HepG2 (cell line): ENCODE results near the gene SSBP4. TPM values are rescaled to one million over a fixed set of nuclear protein-coding genes. Genes with fewer than 3 reads are reported as not detected.

Experiments used
- ATF2 ChIP-seq: sonication (generic); formaldehyde crosslinking; IDR thresholded peaks from 2 replicates; pipeline ENCODE4 v1.4.0; 2020; ENCODE audit warnings: missing genetic modification reagents
- CREB3 ChIP-seq: sonication (generic); formaldehyde crosslinking; IDR thresholded peaks from 2 replicates; pipeline ENCODE4 v1.5.0; 2020; ENCODE audit warnings: missing genetic modification reagents
- KDM4B ChIP-seq: sonication (generic); formaldehyde crosslinking; IDR thresholded peaks from 2 replicates; pipeline ENCODE4 v1.4.0; 2020; ENCODE audit warnings: missing genetic modification reagents
- KLF15 ChIP-seq: sonication (generic); formaldehyde crosslinking; IDR thresholded peaks from 2 replicates; pipeline ENCODE4 v1.8.1; 2023; ENCODE audit warnings: borderline replicate concordance, mild to moderate bottlenecking, inconsistent platforms, missing genetic modification reagents, mixed read lengths
- MLX ChIP-seq: IDR thresholded peaks from 2 replicates; pipeline ENCODE4 v1.6.1; 2016
- MXD1 ChIP-seq: sonication (generic); formaldehyde crosslinking; IDR thresholded peaks from 2 replicates; pipeline ENCODE4 v1.4.0; 2020; ENCODE audit warnings: mild to moderate bottlenecking, missing genetic modification reagents
- PBX2 ChIP-seq: IDR thresholded peaks from 2 replicates; pipeline ENCODE4 v1.6.1; 2016; ENCODE audit warnings: control low read depth
- RBM22 ChIP-seq: fragments of 200-400 bp; formaldehyde crosslinking; optimal IDR thresholded peaks from 2 replicates; pipeline ENCODE3; 2017; ENCODE audit warnings: mild to moderate bottlenecking, low read length, moderate library complexity
- TEF ChIP-seq: sonication (generic); formaldehyde crosslinking; IDR thresholded peaks from 2 replicates; pipeline ENCODE4 v1.5.0; 2020; ENCODE audit warnings: missing genetic modification reagents
- TFE3 ChIP-seq: IDR thresholded peaks from 2 replicates; pipeline ENCODE4 v1.6.1; 2016
- ZBTB34 ChIP-seq: sonication (generic); formaldehyde crosslinking; IDR thresholded peaks from 2 replicates; pipeline ENCODE4 v1.8.0; 2022; ENCODE audit warnings: mild to moderate bottlenecking, missing genetic modification reagents
- ZBTB44 ChIP-seq: sonication (generic); formaldehyde crosslinking; IDR thresholded peaks from 2 replicates; pipeline ENCODE4 v1.4.0; 2020; ENCODE audit warnings: missing genetic modification reagents
- ZFP90 ChIP-seq: sonication (generic); formaldehyde crosslinking; IDR thresholded peaks from 2 replicates; pipeline ENCODE4 v1.8.0; 2022; ENCODE audit warnings: missing genetic modification reagents, mild to moderate bottlenecking, inconsistent platforms, borderline replicate concordance
- ZNF598 ChIP-seq: sonication (generic); formaldehyde crosslinking; IDR thresholded peaks from 2 replicates; pipeline ENCODE4 v1.5.1; 2020; ENCODE audit warnings: mild to moderate bottlenecking, missing genetic modification reagents, borderline replicate concordance
- ZNF614 ChIP-seq: IDR thresholded peaks from 2 replicates; pipeline ENCODE4 v1.6.1; 2018; ENCODE audit warnings: missing biosample characterization, missing genetic modification reagents, inconsistent platforms, borderline replicate concordance
- ZNF777 ChIP-seq: sonication (generic); formaldehyde crosslinking; IDR thresholded peaks from 2 replicates; pipeline ENCODE4 v1.4.0; 2020; ENCODE audit warnings: missing genetic modification reagents
- polyA plus RNA-seq, 8 experiments: library from polyadenylated mRNA; depleted of rRNA in 3 of 8; stranded (reverse) in 7 of 8; unstranded in 1 of 8; fragments of >200 nt; fragmentation: Illumina TruSeq in 4 of 8; extraction: Trizol in 4 of 8; gene quantifications; 2 replicates each; pipeline versions ENCODE4 v1.2.1 to v1.2.3, GENCODE V29; 2011 to 2016; ENCODE audit warnings: low read depth in 4 of 8, missing spikeins in 1 of 8, mixed read lengths in 1 of 8; ENCODE audit not compliant: insufficient read depth in 1 of 8
- total RNA-seq, 5 experiments: library from RNA; depleted of rRNA; stranded (reverse); fragments of >200 nt; fragmentation: Illumina TruSeq; extraction: Trizol; gene quantifications; 2 replicates each; pipeline ENCODE4 v1.2.3, GENCODE V29; 2016; ENCODE audit warnings: low read depth in 1 of 5

The SSBP4 gene
- total and polyA plus RNA-seq, 2 of the 13 experiments (the other 11 are each of a cell fraction or from before 2014, with no cell fraction given): 20.8 to 39.5 TPM

- TF ChIP-seq ZBTB34 (no peak), KLF15 (no peak), ZNF614 (CRISPR knock-in tag) (peak; percentile 62; the same call in 1 of the 2 replicates), TFE3 (no peak), PBX2 (no peak), ZNF777 (CRISPR knock-in tag) (no peak), ZNF598 (CRISPR knock-in tag) (peak; percentile 89; the same call in 1 of the 2 replicates), KDM4B (CRISPR knock-in tag) (no peak), ATF2 (0 out of 2 replicates have a peak, but pooled peaks have one; percentile 21), TEF (CRISPR knock-in tag) (no peak), ZFP90 (CRISPR knock-in tag) (no peak), MXD1 (CRISPR knock-in tag) (no peak), ZBTB44 (CRISPR knock-in tag) (no peak), RBM22 (peak; percentile 11), CREB3 (CRISPR knock-in tag) (no peak), MLX (CRISPR knock-in tag) (no peak)
Measured at GRCh38 chr19:18450931-18451836, 32.0 kb downstream of the SSBP4 start (continued).
